Prostate gland (tissue), 2 donors: Measurements from ENCODE around the gene OLFM1.

Experiments
- CTCF ChIP-seq, 4 experiments: fragments of 200-600 bp in 2 of 4; fragments of 450-650 bp in 2 of 4; sonication (generic) in 2 of 4; IDR thresholded peaks; 1 replicate in 3 of 4; 2 replicates in 1 of 4; pipeline ENCODE4 v1.5.1; 2016 to 2019; ENCODE audit warnings: antibody characterized with exemption in 4 of 4, mild to moderate bottlenecking in 2 of 4, moderate library complexity in 2 of 4
- POLR2A ChIP-seq: fragments of 450-650 bp; IDR thresholded peaks from one replicate; pipeline ENCODE4 v1.6.1; 2016; ENCODE audit warnings: antibody characterized with exemption, mild to moderate bottlenecking
- POLR2AphosphoS5 ChIP-seq: sonication (generic); formaldehyde crosslinking; IDR thresholded peaks from one replicate; pipeline ENCODE4 v1.6.1; 2017; ENCODE audit warnings: antibody characterized with exemption

GRCh38 chr9:135086597-135087488 lies 625 bp upstream of the OLFM1 start:
- TF ChIP-seq CTCF (IDR thresholded peaks at IDR 0.05) (no peak), POLR2AphosphoS5 (no peak), POLR2A (no peak)
